WI38 (cell line): ENCODE results near the gene MYLK.

Experiments
- H3K4me3 ChIP-seq: 2 replicates; pipeline ENCODE4 v1.5.1; 2011; ENCODE audit warnings: low read depth, mild to moderate bottlenecking, control low read depth, low read length
- TF ChIP-seq, protein P1 (sequence below): IDR thresholded peaks from 2 replicates; pipeline ENCODE4 v1.5.1; 2012; ENCODE audit warnings: low read depth, mild to moderate bottlenecking, control low read depth, low read length

The MYLK gene, protein sequence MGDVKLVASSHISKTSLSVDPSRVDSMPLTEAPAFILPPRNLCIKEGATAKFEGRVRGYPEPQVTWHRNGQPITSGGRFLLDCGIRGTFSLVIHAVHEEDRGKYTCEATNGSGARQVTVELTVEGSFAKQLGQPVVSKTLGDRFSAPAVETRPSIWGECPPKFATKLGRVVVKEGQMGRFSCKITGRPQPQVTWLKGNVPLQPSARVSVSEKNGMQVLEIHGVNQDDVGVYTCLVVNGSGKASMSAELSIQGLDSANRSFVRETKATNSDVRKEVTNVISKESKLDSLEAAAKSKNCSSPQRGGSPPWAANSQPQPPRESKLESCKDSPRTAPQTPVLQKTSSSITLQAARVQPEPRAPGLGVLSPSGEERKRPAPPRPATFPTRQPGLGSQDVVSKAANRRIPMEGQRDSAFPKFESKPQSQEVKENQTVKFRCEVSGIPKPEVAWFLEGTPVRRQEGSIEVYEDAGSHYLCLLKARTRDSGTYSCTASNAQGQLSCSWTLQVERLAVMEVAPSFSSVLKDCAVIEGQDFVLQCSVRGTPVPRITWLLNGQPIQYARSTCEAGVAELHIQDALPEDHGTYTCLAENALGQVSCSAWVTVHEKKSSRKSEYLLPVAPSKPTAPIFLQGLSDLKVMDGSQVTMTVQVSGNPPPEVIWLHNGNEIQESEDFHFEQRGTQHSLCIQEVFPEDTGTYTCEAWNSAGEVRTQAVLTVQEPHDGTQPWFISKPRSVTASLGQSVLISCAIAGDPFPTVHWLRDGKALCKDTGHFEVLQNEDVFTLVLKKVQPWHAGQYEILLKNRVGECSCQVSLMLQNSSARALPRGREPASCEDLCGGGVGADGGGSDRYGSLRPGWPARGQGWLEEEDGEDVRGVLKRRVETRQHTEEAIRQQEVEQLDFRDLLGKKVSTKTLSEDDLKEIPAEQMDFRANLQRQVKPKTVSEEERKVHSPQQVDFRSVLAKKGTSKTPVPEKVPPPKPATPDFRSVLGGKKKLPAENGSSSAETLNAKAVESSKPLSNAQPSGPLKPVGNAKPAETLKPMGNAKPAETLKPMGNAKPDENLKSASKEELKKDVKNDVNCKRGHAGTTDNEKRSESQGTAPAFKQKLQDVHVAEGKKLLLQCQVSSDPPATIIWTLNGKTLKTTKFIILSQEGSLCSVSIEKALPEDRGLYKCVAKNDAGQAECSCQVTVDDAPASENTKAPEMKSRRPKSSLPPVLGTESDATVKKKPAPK (N-terminal part only)

DNA sequence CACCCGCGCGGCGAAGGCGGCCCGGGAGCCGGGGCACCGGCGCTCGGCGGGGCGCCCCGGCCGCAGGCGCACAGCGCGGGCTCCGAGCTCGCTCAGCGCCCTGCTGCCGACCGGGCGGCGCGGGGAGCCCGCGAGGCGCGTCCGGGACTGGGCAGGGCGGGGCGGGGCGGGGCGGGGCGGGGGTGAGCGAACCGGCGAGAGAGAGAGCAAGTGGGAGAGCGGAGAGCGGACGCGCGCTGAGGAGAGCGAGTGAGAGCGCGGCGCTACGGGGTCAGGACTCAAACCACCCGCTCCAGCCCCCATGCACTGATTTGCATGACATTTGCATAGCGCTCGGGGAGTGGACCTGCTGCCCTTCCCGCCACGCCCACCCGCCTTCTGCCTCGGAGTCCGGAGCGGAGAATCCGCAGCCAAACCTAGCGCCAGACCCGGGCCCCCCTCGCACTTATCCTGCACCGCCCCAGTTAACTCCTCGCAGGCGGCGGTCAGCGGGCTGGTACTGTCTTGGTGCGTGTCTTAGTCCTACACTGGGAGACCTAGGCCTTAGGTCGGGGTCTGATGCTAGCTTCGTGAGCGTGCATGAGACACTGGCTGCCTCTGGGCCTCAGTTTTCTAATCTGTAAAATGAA, at the start of gene MYLK:
Gene MYLK (minus strand): TSS at position 130 of the 629 bp plus-strand sequence. CDS start 90,491 bp downstream, outside the sequence.
- peak within 1 kb of the TSS; percentile 69 for H3K4me3 ChIP-seq
- TF ChIP-seq, protein P1, sequence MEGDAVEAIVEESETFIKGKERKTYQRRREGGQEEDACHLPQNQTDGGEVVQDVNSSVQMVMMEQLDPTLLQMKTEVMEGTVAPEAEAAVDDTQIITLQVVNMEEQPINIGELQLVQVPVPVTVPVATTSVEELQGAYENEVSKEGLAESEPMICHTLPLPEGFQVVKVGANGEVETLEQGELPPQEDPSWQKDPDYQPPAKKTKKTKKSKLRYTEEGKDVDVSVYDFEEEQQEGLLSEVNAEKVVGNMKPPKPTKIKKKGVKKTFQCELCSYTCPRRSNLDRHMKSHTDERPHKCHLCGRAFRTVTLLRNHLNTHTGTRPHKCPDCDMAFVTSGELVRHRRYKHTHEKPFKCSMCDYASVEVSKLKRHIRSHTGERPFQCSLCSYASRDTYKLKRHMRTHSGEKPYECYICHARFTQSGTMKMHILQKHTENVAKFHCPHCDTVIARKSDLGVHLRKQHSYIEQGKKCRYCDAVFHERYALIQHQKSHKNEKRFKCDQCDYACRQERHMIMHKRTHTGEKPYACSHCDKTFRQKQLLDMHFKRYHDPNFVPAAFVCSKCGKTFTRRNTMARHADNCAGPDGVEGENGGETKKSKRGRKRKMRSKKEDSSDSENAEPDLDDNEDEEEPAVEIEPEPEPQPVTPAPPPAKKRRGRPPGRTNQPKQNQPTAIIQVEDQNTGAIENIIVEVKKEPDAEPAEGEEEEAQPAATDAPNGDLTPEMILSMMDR = no peak

DNA sequence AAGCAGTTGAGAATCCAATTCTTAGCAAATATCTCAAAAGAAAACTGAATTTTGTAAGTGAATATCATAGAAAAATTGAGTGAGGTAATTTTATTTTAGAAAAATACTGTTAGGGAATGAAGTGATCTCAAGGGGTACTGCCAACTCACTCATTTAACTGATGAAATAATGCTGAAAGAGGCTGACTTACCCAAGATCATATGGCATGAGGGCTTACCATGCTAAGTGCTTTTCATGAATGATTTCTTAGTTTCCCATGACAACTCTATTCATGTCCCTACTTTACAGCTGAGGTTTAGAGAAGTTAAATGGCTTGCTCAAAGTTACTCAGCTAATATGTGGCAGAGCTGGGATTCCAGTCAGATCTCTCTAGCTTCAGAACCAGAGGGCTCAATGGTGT, 46.3 kb upstream of the MYLK start:
- H3K4me3 ChIP-seq = no peak overlapping the region
- TF ChIP-seq, protein P1 = no peak

DNA sequence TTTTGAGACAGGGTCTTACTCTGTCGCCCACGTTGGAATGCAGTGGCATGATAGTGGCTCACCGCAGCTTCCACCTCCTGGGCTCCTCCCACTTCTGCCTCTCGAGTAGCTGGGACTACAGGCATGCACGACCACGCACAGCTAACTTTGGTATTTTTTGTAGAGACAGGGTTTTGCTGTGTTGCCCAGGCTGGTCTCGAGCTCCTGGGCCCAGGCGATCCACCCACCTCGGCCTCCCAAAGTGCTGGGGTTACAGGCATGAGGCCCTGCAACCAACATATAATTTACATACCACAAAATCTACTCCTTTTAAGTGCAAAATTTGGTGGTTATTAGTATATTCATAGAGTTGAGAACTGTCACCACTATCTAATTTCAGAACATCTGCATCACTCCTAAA, 45.2 kb upstream of the MYLK start:
- H3K4me3 ChIP-seq = no peak overlapping the region
- TF ChIP-seq, protein P1 = no peak

DNA sequence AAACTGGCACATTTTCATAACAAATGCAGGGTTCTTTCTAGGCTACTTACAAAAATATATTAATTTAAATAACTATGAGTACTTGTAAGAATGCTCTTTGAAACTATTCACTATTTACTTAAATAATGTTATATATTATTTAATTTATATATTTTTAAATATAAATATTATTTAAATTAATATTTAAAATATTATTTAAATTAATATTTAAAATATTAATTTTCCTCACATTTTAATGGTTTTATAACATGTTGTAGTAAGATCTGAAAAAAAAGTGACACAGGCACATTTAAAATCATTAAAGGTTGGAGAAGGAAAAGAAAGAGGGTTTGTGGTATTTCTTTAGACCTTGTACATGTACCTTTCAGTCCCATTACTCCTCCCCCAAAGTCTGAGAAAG, 42.3 kb upstream of the MYLK start:
- H3K4me3 ChIP-seq = no peak overlapping the region
- TF ChIP-seq, protein P1 = no peak

DNA sequence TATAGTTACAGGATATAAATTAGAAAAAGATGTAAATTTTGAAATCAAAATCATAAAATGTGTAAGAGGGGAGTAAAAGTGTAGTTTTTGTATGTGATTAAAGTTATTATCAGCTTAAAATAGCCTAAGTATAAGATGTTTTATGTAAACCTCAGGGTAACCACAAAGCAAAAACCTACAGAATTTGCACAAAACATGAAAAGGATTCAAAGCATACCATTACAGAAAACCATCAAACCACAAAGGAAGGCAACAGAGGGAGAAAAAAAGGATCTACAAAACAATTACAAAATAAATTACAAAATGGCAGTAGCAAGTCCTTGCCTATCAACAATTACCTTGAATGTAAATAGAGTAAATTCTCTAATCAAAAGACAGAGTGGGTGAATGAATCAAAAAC, 36.7 kb upstream of the MYLK start:
- no peak overlapping the region for H3K4me3 ChIP-seq

DNA sequence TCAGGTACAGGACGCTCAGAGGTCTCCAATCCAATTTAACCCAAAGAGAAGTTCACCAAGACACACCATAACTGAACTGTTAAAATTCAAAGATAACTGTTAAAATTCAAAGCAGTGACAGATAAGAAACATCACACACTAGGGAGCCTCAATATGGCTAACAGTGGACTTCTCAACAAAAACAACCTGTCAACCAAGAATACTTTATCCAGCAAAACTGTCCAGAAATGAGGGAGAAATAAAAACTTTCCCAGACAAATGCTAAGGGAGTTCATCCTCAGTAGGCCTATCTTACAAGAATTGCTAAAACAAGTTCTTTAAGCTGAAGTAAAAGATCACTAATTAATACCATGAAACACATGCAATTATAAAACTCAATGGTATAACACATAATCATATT, 36.3 kb upstream of the MYLK start:
- TF ChIP-seq, protein P1 = no peak
- no peak overlapping the region for H3K4me3 ChIP-seq

More for the DNA sequence above, 36.7 kb upstream of the MYLK start:
- TF ChIP-seq, protein P1 = no peak
